Activated T-helper 1 cell treated with anti-CD3 and anti-CD28 coated beads, Interleukin-12 subunit alpha, Interleukin-12 subunit beta, Interleukin-2, Interleukin-4 antibody, amounts not matched to agents 30 ng/mL and 10 ng/mL and 1 ng/mL, durations not matched to agents 14 hours and 24 hours and 36 hours (primary cell): Measurements from ENCODE around the gene UAP1. TPM values are rescaled to one million over a fixed set of nuclear protein-coding genes. Genes with fewer than 3 reads are reported as not detected.
A peak's percentile ranks its signal among the peaks of the same experiment; 100 is the strongest.

Experiments
- DNase-seq: peaks from one replicate; pipeline ENCODE4 v3.0.0; 2021; ENCODE audit warnings: low spot score
- H3K27ac Mint-ChIP-seq: one replicate; pipeline ENCODE4 v1.8.0; 2021; ENCODE audit warnings: mild to moderate bottlenecking, mixed read lengths
- H3K27me3 Mint-ChIP-seq: one replicate; pipeline ENCODE4 v1.8.0; 2022; ENCODE audit warnings: mild to moderate bottlenecking, moderate library complexity, mixed read lengths; ENCODE audit not compliant: insufficient read depth
- H3K36me3 Mint-ChIP-seq: one replicate; pipeline ENCODE4 v1.8.0; 2021; ENCODE audit warnings: low read depth, mixed read lengths
- H3K4me1 Mint-ChIP-seq: one replicate; pipeline ENCODE4 v1.8.0; 2021; ENCODE audit warnings: low read depth, mixed read lengths
- H3K4me3 Mint-ChIP-seq: one replicate; pipeline ENCODE4 v1.8.0; 2021; ENCODE audit warnings: mild to moderate bottlenecking, moderate library complexity, mixed read lengths
- H3K9me3 Mint-ChIP-seq: one replicate; pipeline ENCODE4 v1.8.0; 2021; ENCODE audit warnings: mixed read lengths
- intact Hi-C: fragments of 100-400 bp; cut with micrococcal nuclease; formaldehyde crosslinking; loops from one replicate; pipeline ENCODE4 v1.15.1; 2024
- total RNA-seq: library from RNA; stranded (reverse); gene quantifications from 2 replicates; pipeline ENCODE4 v1.2.3, GENCODE V29; 2022

The UAP1 gene
- 42.6 and 43.2 TPM in 2 replicates for total RNA-seq

DNA sequence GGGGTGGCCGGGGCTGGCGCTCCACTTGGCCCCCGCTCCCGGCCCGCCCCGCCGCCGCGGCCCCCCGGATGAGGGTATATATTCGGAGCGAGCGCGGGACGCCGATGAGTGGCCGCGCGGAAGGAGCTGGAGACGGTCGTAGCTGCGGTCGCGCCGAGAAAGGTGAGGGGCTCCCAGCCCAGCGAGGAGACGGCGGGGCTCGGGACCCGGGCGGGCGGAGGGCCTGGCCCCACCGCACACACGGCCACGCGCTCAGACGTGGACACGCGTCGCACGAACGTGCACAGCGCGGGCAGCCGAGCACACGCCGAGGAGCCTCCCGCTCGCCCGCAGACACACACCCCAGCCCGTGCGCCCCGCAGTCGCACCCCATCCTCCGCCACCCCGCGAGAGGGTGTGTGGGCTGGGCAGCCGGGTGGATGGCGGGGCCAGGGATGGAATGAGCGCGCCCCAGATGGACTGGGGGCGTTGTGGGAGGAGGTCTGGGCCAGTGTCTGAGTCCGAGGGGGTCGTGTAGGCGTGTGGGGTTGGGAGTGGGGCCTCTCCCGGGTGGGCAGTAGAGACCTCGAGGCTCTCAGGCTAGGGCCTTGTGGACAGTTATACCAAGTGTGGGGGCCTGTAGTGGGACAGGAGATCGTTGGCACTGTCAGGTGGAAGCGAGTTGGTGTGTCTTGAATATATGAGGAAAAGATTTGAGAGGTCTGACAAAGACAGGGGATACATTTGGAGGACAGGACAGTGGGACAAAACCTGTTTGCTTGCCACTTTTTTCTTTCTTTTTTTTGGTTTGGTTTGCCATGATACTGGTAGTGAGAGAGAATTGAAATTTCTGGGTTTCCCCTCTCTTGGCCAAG, at the start of gene UAP1:
Gene UAP1, plus strand, starts transcription at position 107 of the 854 bp plus-strand sequence. CDS start 4,347 bp downstream, outside the sequence.
- intact Hi-C loops = loop anchor here (1.0 to 5.0 kb wide), 5 partner anchors 65 to 795 kb away; partner anchors contain the start of genes ATF6, NOS1AP, NUF2 and UHMK1
- peaks cover 14% of the 10 kb centered on the region for H3K36me3 Mint-ChIP-seq
- H3K9me3 Mint-ChIP-seq = no peaks in the 10 kb centered on the region
- H3K4me3 Mint-ChIP-seq = peak within 1 kb of the TSS; percentile 87
- H3K27me3 Mint-ChIP-seq = no peaks in the 10 kb centered on the region
- peak within 1 kb of the TSS; percentile 93 for H3K27ac Mint-ChIP-seq
- H3K4me1 Mint-ChIP-seq = peaks cover 49% of the 10 kb centered on the region
- no peak for DNase-seq

DNA sequence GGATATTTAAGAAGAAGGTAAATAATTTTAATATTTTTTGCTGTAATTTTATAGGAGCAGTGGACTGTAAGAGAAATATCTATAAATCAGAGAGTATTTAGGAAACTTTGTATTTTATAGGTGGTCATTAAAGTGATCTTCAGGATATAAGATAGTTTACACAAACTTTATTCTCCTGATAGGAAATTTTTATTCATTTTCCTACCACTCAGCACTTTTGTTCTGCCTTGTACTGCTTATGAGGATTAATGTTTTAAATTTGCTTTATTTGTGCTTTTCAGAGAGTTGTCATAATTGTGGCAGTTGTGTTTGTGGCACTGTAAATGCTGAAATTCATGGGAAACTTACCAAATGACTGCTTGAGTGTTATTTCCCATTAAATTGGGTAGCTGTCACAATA, 34.2 kb upstream of the UAP1 start:
- Mint-ChIP-seq H3K27me3 (no peaks in the 10 kb centered on the region), H3K36me3 (peaks cover 35% of the 10 kb centered on the region)

GRCh38 chr1:162530307-162530987, 31.1 kb upstream of the UAP1 start:
- no peak for DNase-seq

More for the DNA sequence above, 34.2 kb upstream of the UAP1 start:
- Mint-ChIP-seq H3K9me3 (no peaks in the 10 kb centered on the region), H3K4me1 (no peaks in the 10 kb centered on the region), H3K4me3 (no peak overlapping the region), H3K27ac (no peak overlapping the region)
- no peak for DNase-seq
- intact Hi-C loops = no loop called here

GRCh38 chr1:162530988-162531319, 30.6 kb upstream of the UAP1 start:
- H3K36me3 Mint-ChIP-seq = peaks cover 21% of the 10 kb centered on the region
- no peaks in the 10 kb centered on the region for H3K4me1 Mint-ChIP-seq
- intact Hi-C loops = no loop called here

More at GRCh38 chr1:162530307-162530987, 31.1 kb upstream of the UAP1 start:
- Mint-ChIP-seq H3K4me3 (no peak overlapping the region), H3K27me3 (no peaks in the 10 kb centered on the region), H3K4me1 (no peaks in the 10 kb centered on the region), H3K9me3 (no peaks in the 10 kb centered on the region), H3K36me3 (peaks cover 22% of the 10 kb centered on the region), H3K27ac (no peak overlapping the region)
- intact Hi-C loops = no loop called here

DNA sequence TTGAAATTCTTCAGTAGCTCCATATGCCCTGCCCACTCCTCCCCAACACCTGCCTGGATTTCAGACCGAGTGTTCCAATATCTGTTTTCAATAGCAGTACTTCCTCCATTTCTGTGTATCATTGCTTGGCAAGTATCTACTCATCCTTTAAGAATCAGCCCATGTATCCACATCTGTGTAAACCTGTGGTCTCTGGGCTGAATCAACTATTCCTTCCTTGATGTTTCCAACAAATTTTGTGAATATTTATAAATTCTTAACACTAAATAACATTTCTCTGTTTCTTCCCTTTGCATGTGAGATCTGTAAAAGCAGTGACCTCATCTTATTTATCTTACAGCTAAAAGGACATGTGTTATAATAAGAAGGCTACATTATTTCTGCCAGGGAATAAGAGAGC, 26.0 kb upstream of the UAP1 start:
- H3K36me3 Mint-ChIP-seq = peaks cover 9% of the 10 kb centered on the region
- no peaks in the 10 kb centered on the region for H3K27me3 Mint-ChIP-seq
- DNase-seq = no peak
- no peak overlapping the region for H3K4me3 Mint-ChIP-seq
- H3K27ac Mint-ChIP-seq = no peak overlapping the region
- intact Hi-C loops = no loop called here
- peaks cover 6% of the 10 kb centered on the region for H3K4me1 Mint-ChIP-seq
- no peaks in the 10 kb centered on the region for H3K9me3 Mint-ChIP-seq

More at GRCh38 chr1:162530988-162531319, 30.6 kb upstream of the UAP1 start:
- H3K4me3 Mint-ChIP-seq = no peak overlapping the region
- no peak overlapping the region for H3K27ac Mint-ChIP-seq
- DNase-seq = no peak
- no peaks in the 10 kb centered on the region for H3K27me3 Mint-ChIP-seq
- H3K9me3 Mint-ChIP-seq = no peaks in the 10 kb centered on the region

- no peak overlapping the region for H3K4me3 Mint-ChIP-seq
- H3K9me3 Mint-ChIP-seq = no peaks in the 10 kb centered on the region
- intact Hi-C loops = no loop called here
- H3K4me1 Mint-ChIP-seq = peaks cover 6% of the 10 kb centered on the region
- H3K27me3 Mint-ChIP-seq = no peaks in the 10 kb centered on the region
- no peak overlapping the region for H3K27ac Mint-ChIP-seq
- peaks cover 3% of the 10 kb centered on the region for H3K36me3 Mint-ChIP-seq
- no peak for DNase-seq
Observed at GRCh38 chr1:162536511-162536910, 25.0 kb upstream of the UAP1 start.

- Mint-ChIP-seq H3K27ac (no peak overlapping the region), H3K4me1 (peaks cover 6% of the 10 kb centered on the region), H3K27me3 (no peaks in the 10 kb centered on the region), H3K36me3 (no peaks in the 10 kb centered on the region), H3K4me3 (no peak overlapping the region), H3K9me3 (no peaks in the 10 kb centered on the region)
- intact Hi-C loops = no loop called here
- no peak for DNase-seq
Observed at GRCh38 chr1:162537216-162537615, 24.3 kb upstream of the UAP1 start.

DNA sequence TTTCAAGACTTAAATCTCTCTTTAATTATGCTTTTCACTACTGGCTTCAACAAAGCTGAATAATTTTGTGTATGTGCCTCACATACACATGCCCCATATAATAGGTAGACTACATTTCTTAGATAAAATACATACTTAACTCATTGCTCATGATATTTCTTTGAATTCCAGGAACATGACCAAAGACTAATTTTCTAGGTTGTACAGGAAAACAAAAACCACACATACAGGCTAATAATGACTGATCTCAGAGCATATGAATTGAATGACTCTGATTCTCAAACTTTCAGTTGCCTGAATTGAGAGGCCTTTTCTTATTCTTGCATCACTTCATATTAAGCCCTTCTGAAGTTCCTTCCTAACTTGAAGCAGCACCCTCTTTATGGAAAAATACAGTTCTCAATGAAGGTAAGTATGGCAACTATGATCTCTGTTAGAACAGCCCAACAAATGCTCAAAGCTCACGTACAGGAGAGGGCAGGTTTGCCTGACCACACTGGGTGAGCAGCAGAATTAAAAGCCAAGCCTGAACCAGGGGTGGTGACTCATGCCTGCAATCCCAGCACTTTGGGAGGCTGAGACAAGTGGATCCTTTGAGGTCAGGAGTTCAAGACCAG, 22.6 kb upstream of the UAP1 start:
- Mint-ChIP-seq H3K27me3 (no peaks in the 10 kb centered on the region), H3K36me3 (no peaks in the 10 kb centered on the region), H3K27ac (no peak overlapping the region), H3K4me1 (peaks cover 6% of the 10 kb centered on the region), H3K4me3 (no peak overlapping the region), H3K9me3 (no peaks in the 10 kb centered on the region)
- no peak for DNase-seq
- intact Hi-C loops = no loop called here

GRCh38 chr1:162541619-162542141, 19.8 kb upstream of the UAP1 start:
- H3K27me3 Mint-ChIP-seq = no peaks in the 10 kb centered on the region
- peaks cover 6% of the 10 kb centered on the region for H3K4me1 Mint-ChIP-seq
- no peak for DNase-seq
- intact Hi-C loops = no loop called here
- H3K27ac Mint-ChIP-seq = no peak overlapping the region
- H3K4me3 Mint-ChIP-seq = no peak overlapping the region
- H3K9me3 Mint-ChIP-seq = no peaks in the 10 kb centered on the region
- no peaks in the 10 kb centered on the region for H3K36me3 Mint-ChIP-seq

DNA sequence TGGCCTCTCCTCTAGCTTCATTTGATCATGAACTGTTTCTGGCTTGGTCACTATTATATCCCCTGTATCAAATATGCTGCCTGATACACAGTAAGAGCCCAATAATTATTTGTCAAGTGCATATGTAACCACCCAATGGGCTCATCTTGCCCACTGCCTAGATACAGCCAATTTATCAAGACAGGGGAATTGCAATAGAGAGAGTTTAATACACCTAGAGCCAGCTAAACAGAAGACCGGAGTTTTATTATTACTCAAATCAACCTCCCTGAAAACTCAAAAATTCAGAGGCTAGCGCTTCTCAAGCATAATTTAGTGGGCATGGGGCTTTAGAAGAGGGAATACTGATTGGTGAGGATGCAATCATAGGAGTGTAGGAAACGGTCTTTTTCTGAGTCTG, 18.3 kb upstream of the UAP1 start:
- Mint-ChIP-seq H3K9me3 (no peaks in the 10 kb centered on the region), H3K36me3 (no peaks in the 10 kb centered on the region), H3K27ac (no peak overlapping the region), H3K4me1 (peaks cover 6% of the 10 kb centered on the region), H3K4me3 (no peak overlapping the region), H3K27me3 (peaks cover 2% of the 10 kb centered on the region)
- no peak for DNase-seq
- intact Hi-C loops = no loop called here

DNA sequence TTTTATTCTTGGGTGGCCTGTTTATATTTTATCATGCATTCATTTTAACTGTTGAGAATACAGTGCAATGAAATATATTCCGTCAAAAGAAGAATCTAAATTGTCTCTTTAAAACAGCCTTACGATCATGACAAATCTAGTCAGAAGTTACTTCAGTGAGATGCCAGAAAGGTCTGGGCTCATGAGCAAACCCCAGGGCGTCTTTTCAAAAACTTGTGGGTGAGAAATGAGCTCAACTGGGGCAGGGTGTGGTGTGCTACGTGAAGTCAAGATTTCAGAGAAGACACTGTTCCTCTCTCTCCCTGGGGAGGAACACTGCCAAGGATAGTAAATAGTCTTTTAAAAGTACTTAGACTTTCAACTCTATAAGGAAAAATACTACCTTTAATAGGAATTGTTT, 13.4 kb upstream of the UAP1 start:
- Mint-ChIP-seq H3K9me3 (no peaks in the 10 kb centered on the region), H3K27ac (no peak overlapping the region), H3K4me1 (no peaks in the 10 kb centered on the region), H3K27me3 (peaks cover 4% of the 10 kb centered on the region), H3K36me3 (no peaks in the 10 kb centered on the region), H3K4me3 (no peak overlapping the region)
- no peak for DNase-seq
- intact Hi-C loops = no loop called here

DNA sequence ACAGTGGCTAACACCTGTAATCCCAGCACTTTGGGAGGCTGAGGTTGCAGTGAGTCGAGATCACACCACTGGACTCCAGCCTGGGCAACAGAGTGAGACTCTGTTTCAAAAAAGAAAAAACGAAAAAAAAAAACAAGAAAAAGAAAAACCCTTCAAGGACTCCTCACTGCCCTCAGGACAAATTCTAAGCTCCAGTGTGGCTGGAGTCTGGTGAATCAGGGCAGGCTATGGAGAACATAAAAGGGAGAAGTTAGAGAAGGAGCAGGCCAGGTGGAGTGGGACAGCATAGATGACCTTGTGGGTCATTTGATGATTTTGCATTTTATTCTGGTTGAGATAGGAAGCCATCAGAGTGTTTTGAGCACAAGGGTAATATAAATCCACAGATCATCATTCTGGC, 12.5 kb upstream of the UAP1 start:
- Mint-ChIP-seq H3K9me3 (no peaks in the 10 kb centered on the region), H3K4me3 (no peak overlapping the region), H3K27ac (no peak overlapping the region), H3K27me3 (peaks cover 4% of the 10 kb centered on the region), H3K4me1 (no peaks in the 10 kb centered on the region), H3K36me3 (no peaks in the 10 kb centered on the region)
- intact Hi-C loops = no loop called here
- no peak for DNase-seq

GRCh38 chr1:162550925-162551324, 10.6 kb upstream of the UAP1 start:
- Mint-ChIP-seq H3K4me3 (no peak overlapping the region), H3K27ac (no peak overlapping the region), H3K36me3 (no peaks in the 10 kb centered on the region), H3K27me3 (peaks cover 4% of the 10 kb centered on the region), H3K4me1 (no peaks in the 10 kb centered on the region), H3K9me3 (no peaks in the 10 kb centered on the region)
- intact Hi-C loops = no loop called here
- no peak for DNase-seq
